Ureter (tissue), 1 donor: ENCODE data around the gene SPOCK1. TPM values are rescaled to one million over a fixed set of nuclear protein-coding genes. Genes with fewer than 3 reads are reported as not detected.

Source experiments
- DNase-seq: peaks from one replicate; pipeline ENCODE4 v3.0.0-alpha.2; 2020; ENCODE audit warnings: low spot score
- total RNA-seq: library from RNA; stranded (reverse); gene quantifications from one replicate; pipeline ENCODE4 v1.2.4, GENCODE V29; 2023
- donor health status: DM: yes; HTN: yes; CAD: no.

SPOCK1 gene
- total RNA-seq, 1 donor from 2014 or later, result 15.6 TPM

DNA sequence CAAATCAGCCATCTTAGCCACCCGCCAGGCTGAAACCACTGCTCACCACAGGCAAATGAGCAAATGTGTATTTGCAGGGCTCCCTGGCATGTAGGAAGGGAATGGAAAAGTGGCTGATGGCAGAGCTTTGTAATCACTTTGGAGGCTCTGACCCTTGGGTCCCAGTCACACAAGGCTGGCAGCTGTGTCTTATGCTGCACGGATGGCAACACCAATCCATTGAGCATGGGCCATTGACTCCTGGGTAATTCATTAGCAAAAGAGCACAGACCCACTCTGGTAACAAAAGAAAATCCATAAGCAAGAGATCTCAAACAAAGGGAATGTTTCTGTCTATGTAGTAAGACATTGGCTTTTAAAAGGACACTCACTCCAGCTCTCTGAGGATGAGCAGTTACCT, 57.6 kb downstream of the SPOCK1 start:
- no peak for DNase-seq

DNA sequence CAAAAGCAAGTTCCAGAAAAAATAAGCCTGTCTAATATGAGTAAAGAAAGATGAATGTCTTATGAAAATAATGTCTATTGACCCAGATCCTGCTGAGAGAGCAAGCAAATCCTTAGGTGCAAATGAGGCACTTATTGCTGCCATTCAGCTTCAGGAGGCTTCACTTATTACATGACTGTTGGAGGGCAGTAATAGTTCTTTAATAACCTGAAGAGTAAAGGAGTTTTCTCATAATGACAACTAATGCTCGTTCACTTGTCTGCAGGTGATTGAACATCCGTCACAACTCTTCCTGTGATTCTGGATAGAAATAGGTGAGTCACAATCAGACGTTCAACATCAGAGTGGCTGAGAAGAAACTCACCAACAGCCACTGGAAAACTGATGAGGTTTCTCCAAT, 58.3 kb downstream of the SPOCK1 start:
- DNase-seq, result no peak

DNA sequence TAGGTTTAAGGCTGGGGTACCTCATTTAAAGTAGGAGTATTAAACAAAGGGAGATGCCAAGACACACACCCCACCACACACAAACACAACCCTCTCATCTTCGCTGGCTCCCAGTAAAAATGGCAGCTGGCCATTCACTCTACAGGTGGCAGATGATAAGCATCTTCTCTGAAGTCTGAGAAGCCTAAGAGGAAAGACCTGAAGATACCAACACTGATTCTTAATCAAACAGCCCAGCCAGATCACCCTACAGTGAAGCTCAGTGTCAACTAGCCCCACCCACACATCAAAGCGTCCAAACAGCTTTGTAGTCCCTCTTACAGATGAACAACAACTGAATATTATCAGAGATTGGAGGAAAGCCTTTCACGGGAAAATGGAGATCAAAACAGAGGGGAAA, 59.5 kb downstream of the SPOCK1 start:
- no peak for DNase-seq

DNA sequence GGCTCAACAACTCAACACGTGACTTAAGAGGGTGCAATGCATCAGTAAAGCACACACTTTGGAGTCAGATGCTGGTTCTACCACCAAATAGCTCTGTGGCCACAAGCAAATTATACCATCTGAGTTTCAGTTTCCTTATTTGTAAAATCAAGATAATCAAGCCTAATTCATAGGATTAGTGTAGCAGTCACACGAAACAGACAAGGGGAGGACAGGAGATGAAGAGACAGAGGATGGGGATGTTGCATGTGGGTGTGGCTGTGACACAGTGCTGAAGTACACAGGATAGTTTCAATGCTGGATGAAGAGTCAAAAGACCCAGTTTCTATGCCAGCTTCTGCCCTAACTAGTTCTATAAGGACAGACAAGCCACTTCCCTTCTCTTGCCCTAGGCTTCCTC, 60.2 kb downstream of the SPOCK1 start:
- DNase-seq, result no peak

DNA sequence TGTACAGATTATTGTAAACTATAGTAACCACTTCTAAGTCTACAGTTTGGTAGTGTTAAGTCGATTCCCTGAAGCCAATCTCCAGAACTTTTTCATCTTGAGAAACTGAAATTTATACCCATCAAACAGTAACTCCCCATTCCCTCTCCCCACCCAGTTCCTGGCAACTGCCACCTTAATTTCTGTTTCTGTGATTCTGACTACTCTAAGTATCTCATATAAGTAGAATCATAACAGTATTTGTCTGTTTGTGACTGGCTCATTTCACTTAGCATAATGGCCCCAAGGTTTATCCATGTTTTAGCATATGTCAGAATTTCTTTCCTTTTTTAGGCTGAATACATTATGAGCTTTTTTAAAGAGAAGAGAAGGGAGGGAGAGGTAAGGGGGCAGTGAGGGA, 61.4 kb downstream of the SPOCK1 start:
- DNase-seq, result no peak

DNA sequence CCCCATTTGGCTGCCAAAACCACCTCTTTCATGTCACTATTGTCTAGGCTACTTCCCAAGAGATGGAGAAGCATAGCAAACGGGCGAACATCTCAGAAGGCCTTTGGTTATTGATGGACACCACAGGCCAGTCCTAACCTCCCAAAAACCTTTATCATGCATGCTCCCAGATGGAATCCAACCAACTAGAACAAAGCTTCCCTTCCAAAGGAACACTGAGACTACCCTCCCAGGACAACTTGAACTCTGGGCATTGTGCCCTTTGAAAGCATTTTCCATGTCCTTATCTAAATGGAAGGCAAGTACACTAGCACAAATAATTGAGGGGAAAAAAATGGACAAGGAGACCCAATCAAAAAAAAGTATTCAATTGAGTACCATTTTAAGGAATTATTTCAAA, 65.6 kb downstream of the SPOCK1 start:
- DNase-seq, result no peak

DNA sequence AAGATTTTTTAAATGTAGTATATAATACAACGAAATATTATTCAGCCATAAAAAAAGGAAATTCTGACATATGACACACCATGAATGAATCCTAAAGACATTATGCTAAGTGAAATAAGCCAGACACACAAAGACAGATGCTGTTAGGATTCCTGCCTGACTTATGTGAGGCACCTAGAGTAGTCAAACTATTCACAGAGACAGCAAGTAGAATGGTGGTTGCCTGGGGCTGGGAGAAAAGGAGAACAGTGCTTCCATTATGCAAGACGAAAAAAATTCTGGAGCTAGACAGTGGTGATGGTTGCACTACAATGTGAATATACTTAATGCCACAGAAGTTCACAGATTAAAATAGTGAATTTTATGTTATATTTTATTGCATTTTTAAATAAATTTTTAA, 66.8 kb downstream of the SPOCK1 start:
- DNase-seq, result no peak

DNA sequence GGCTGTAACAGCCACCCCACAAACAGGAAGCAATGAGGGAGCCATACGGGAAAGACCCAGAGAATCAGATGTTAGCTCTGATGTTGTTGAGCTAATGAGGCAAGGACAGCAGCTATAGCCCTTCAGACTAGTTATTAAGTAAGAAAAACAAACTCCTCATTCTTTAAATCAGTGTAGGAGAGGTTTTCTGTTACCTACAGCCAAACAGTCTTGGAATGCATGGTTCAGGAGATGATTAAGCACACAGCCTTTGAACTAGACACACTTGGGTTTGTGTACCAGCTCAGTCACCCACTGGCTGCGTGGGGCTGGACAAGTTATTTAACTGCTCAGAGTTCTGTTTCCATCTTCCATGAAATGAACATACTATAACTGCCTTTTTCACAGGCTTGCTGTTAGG, 68.1 kb downstream of the SPOCK1 start:
- no peak for DNase-seq

DNA sequence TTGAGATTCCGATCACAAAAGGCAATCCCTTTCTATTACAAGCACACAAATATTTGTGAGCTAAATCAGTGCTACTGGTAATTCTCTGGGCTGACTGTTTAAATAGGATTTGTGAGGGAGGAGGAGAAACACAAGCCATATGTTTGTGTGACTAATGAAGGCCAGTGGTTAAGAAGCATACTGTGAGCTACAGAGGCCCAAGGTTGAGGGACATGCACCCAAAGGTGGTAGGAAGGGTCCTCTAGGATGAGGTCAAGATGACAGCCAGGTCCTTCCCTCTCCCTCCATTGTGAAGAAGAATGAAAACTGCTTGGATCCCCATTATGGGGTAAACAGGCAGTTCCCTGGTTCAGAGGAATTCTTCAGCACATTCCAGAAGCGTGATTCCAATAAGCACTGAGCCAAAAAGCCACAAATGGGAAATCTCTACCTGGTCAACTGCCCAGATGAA, 83.9 kb downstream of the SPOCK1 start:
- no peak for DNase-seq

DNA sequence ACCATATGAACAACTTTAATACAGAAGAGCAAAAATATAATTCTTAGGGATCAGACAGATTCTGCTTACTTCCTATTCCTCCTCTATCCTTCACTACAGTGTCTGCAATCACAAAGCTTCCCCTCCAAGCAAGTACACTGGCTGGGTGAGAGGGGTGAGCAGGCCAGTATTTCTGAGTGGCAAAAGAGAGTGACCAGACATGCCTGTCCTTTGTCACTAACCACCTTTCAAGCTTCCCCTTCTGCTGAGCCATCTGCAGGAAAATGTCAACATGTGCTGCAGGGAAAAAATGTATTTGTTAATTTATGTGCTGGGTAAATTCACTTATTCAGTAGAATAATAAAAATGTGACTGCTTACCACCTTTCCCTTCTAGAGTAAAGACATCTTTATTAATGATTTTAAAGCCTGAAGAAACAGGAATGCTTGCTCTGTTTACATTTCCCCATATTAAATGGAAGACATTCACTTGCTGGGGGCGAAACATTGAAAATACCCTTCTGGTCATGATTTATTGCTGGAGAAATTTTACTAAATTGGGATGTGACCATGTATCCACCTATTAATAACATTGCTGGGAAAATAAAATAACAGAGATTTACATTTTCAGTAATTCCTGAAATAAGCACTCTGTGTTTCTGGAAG, 84.9 kb downstream of the SPOCK1 start:
- no peak for DNase-seq

DNA sequence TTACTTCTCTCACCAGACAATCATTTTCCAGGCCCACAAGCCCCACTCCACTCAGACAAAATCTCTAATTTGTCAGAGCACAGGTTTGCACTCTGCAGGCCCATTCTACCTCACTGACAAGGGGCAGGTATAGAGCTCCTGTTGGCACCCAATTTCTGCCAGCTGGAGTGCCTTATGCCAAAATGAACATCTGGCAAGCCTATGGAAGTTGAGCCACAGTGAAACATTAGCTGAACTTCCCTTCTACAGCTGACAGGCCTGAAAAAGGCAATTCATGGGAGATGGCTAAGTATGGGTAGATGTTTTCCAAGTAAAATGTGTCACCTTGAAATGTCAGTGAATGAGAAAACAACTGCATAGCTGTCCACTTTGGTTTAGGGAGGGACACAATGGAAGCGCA, 87.0 kb downstream of the SPOCK1 start:
- no peak for DNase-seq

DNA sequence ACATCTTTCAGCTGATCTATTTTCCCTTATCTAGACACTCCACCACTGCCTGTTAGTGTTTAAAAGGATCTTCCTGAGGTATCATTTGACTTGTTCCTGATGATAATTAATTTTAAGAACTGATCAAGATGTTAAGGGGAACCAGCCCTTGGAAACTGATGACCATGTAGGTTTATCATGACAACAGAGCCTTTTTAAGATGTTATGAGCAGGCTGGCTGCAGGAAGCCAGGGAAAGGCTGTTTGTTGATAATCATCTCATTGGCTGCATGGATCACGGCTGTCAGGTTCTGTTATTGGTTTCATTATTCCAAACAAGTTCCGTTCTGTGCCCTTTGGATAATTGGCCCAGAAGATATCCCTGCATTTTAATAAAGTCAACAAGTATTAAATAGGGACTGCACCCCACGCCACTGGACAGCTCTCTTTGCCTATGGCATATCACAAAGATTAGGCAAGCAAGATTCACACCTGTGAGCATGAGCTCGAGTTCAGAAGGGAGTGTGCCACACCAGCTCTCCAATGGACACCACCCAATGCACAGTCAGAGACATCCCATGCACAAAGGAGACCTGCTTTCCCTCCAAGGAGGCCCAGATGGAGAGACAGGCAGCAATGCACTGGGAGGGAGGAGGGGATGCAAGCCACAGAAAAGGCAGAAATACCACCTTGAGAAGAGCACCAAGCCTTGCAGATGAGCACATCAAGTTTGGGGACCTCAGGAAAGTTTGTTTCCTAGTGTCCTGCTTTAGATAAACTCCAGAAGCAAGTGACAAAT, 88.7 kb downstream of the SPOCK1 start:
- no peak for DNase-seq

DNA sequence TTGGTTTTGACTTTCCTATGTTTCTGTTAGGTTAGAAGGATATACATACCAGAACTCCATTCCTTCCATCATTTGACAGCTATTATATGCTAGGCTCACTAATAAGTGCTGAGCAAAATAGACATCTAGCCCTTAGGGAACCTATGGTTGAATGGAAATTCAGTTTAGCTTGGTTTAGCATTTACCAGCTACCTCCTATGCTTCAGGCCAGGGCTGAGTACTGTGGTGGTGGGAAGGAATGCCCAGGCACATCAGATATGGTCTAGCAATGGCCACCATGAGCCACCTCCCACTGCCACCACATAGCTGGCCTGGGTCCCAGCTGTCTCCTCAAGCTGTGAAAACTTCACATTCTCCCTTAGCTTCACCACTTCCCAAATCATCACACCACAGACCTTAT, 89.4 kb downstream of the SPOCK1 start:
- no peak for DNase-seq

DNA sequence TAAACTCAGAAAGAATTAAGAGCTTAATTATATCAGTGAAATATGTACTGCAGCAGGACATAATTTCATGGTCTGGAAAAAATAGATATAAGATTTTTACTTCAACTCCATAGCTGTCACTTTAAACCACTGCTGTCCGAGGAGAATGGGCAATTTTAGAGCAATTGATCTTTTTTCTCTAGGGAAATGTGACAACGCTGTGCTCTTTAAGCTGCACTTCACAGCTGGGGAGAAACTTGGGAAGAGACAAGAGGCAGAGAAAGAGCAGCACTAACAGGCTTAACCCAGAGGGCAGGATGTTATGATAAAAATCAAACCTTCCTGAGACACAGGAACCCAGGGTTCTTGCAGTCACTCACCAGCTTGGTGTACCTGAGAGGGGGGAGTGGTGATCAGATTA, 92.0 kb downstream of the SPOCK1 start:
- DNase-seq, result no peak

DNA sequence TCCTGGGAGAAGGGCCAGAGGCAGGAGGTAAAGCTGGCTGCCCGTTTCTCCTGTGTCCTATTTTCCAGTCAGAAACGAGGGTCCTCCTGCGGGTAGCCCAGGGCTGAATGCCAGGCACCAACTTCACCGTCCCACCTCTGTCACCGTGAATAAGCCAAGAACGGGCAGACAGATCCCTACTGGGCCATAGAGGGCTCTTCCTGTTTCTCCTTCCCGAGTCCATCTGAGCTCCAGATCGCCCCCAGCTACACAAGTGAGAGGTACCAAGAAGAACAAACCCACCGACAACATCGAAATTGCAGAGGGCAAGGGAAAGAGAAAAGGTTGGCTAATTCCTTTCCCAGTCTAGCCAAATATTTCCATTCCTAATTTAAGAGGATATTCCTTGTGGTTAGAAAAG, 93.7 kb downstream of the SPOCK1 start:
- no peak for DNase-seq

DNA sequence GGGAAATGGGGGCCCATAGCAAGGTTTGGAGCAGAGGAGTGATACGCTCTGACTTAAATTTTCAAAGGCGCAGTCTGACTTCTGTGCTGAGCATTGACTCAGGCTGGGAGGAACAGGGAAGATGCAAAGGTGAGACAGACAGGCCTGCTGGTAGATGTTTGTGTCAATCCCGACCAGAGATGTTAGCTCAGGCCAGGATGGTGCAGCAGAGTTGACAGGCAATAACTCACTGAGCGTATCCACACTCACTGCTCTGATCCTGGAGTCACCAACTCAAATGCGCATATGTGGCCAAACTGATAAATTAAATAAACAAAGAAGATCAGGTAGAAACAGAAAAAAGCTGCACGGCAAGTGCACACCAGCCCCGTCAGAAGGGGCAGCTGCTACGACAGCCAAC, 95.3 kb downstream of the SPOCK1 start:
- DNase-seq, result no peak

DNA sequence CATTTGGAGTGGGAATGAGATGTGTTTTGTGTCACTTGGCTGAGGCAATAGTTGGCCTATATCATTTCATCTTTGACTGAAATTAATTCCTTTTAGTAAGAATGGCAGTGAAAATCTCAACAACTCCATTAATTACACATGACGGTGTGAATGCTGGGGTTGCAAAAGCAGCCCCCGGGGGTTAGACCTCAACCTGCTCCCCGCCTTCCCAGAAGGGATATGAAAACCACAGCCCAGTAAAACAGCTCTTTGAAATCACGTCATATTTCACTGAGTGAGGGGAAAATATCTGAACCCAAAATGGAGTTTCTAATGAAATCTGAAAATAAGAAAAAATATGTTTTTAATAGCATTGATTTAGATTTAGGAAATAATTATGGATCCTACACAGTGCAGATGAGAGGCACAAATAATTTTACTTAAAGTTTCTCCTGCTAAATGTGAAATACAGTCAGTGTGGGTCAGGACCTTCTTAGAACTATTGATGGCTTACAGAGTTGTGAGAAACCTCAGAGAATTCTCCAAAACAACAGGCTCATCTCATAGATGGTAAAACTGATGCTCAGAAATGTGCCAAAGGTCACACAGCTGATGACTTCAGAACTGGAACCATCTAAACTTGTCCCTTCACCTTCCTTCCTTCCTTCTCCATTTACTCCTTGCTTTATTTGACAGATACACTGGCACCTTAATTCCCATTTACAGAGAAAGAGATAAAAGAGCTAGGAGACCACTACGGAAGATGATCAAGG, 96.5 kb downstream of the SPOCK1 start:
- no peak for DNase-seq

DNA sequence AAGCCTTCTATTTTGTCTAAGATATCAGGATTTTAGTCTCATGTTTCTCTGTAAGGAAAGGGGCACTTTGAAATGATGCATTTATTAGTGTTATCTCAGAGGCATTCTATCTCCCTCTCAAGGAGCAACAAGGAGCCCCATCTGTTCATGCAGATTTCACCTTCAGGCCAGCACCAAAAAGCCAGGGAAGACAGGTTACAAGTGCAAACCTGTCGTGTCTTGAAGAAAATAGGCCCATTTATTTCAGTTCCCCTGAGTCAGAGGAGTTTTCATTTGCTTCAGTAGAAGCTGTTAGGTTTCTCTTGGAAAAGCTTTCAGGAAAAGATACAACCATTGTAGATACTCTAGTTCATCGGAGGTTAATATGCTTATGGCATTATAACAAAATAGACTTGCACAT, 97.2 kb downstream of the SPOCK1 start:
- DNase-seq, result no peak

DNA sequence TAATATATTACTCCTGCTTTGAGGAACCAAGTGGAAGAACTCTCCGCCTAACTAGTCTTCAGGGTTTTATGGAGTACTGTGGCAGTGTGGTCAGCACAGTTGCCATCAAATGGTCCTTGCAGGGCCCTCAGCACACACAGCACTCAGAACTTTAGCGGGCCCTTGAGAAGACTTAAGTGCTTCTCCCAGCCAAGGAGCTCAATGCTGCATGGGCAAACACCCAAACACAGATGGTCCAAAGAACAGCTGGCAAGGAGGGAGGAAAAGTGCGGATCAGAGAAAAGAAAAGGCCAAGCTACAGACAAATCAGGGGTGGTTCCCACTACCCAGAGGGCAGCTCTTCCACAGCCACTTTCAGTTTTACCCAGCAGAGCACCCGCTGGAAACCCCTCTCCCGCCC, 98.6 kb downstream of the SPOCK1 start:
- DNase-seq, result no peak

DNA sequence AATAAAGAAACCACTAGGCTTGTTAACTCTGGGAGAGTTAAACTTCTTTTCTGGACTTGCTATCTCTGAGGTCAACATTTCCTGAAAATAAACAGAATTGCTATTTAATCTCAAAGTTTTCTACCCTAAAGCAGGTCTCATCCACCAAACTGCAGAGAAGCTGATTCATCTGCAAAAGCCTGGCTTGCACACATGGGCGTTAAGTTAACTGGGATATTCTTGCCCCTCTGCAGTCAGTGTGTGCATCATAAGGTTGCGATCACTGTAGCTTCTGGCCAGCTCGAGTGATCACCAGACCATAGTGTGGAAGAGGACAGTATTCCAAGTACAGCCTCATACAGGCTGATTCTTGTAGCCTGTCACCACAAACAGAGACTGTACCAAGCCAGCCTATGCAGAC, 99.2 kb downstream of the SPOCK1 start:
- DNase-seq, result no peak

DNA sequence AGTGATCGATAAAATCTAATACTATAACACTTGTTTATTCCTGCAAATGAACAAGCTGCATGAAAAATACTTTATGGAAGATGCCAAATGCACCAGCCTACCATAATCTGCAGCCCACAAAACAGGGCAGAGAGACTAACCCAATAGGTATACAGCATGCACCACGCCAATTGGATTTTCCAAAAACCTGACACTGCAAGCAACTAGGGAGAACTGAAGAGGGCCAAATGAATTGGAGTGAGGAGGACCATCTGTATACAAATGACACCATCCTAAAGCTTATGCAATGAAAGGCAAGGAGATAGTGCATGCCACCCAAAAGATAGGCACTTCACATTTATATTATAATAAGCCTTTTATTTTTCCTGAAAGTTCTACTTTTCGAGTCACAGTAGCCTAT, 100.4 kb downstream of the SPOCK1 start:
- DNase-seq, result no peak

DNA sequence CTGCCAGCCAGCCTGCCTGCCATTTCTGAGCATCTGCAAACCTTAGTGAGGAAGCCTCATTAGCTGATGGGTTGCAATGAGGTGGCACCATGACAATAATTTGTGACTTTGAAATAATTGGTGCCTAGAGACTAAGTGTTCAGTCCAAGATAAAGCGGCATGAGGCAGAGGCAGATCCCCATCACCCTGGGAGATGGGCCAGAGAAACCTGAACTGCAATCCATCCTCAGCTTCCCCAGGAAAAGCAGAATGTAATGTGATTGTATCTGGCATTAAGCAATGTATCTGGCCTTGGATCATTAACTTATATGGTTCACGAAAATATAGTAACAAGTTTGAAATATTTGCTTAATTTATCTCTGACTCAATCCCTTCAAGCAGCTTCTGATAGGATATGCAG, 101.0 kb downstream of the SPOCK1 start:
- no peak for DNase-seq
